HG02763 (cell line): ENCODE data around the gene SLC22A1.
"Not testable (repeated sequence)": the region's sequence is repeated elsewhere in the genome, so short reads cannot be mapped to it uniquely, and the experiment has no call there.

Experiments used
- ATAC-seq: cut with Tn5 transposase; IDR thresholded peaks from one replicate; pipeline ENCODE4 v1.9.1; 2021; ENCODE audit warnings: mild to moderate bottlenecking, moderate library complexity; ENCODE audit not compliant: unreplicated experiment

Gene SLC22A1

DNA sequence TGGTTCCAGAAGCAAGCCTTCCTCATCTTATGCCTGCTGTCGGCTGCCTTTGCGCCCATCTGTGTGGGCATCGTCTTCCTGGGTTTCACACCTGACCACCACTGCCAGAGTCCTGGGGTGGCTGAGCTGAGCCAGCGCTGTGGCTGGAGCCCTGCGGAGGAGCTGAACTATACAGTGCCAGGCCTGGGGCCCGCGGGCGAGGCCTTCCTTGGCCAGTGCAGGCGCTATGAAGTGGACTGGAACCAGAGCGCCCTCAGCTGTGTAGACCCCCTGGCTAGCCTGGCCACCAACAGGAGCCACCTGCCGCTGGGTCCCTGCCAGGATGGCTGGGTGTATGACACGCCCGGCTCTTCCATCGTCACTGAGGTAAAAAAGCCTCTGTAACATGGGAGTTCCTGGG, 366 bp downstream of the SLC22A1 start:
- ATAC-seq = no peak

DNA sequence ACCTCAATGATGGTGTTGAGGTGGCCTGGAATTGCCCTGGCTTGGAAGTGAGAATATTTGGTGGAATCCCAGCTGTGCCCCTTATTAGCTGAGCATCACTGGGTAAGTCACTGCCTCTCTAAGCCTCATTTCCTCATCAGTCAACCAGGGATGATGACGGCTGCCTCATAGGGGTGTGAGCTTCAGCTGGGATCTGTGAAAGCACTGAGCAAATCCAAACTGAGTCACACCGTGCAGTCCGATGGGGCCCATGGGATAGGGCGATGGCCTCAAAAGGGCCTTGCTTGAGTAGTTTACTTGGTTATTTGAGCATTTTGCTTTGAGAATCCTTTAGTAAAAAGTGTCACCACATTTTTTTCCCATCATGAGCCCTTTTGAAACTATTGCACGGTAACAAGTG, 1.1 kb downstream of the SLC22A1 start:
- no peak for ATAC-seq

DNA sequence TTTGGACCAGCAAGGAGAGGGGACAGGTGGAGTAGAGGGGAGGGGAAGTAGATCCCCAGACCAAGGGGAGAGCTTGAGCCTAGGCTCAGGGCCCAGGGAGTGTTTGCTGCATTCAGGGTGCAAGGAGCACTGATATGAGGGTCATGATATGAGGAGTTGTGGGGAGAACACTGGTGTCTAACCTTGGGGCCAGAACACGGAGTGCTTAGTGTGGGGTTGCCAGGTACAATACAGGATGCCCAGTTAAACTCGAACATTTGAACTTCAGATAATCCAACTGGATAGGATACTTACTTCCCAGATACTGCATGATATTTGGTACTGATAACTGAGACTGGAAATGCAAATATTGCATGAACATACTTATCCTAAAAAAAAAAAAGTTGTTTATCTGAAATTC, 2.4 kb downstream of the SLC22A1 start:
- no peak for ATAC-seq

DNA sequence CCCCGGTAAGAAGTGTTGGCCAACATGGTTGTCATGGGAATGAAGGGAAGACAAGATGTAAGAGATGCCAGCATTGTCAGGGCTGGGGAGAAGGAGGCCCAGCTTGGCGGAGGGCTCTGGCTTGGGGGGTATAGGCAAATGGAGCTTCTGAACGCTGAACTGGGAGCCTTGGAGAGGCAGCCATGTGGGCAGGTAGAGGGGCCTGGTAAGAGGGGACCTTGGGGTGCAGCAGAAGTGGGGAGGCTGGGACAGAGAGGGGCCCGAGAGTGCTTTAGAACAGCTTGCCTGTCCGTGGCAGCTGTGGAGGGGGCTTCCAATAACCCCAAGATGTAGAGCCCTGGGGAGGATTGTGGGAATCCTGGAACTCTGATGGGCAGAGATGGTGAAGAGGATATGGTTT, 3.0 kb downstream of the SLC22A1 start:
- ATAC-seq = no peak

DNA sequence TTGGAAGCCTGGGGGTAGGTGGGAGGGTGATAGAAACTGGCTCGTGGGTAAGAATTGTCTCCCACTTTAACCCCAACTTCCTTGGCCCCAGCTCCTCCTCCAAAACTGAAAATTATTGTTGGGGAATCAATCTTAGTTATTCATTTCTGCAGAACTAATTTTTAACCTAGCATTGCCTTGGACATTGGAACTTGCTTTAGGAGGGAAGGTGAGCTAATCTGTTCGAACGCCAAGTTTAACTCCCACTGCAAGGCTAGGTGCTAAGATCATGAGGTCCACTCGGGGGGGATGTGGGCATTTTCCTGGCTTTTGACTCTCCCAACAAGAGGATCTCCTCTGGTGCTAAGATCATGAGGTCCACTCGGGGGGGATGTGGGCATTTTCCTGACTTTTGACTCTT, 3.5 kb downstream of the SLC22A1 start:
- not testable (repeated sequence) for ATAC-seq

DNA sequence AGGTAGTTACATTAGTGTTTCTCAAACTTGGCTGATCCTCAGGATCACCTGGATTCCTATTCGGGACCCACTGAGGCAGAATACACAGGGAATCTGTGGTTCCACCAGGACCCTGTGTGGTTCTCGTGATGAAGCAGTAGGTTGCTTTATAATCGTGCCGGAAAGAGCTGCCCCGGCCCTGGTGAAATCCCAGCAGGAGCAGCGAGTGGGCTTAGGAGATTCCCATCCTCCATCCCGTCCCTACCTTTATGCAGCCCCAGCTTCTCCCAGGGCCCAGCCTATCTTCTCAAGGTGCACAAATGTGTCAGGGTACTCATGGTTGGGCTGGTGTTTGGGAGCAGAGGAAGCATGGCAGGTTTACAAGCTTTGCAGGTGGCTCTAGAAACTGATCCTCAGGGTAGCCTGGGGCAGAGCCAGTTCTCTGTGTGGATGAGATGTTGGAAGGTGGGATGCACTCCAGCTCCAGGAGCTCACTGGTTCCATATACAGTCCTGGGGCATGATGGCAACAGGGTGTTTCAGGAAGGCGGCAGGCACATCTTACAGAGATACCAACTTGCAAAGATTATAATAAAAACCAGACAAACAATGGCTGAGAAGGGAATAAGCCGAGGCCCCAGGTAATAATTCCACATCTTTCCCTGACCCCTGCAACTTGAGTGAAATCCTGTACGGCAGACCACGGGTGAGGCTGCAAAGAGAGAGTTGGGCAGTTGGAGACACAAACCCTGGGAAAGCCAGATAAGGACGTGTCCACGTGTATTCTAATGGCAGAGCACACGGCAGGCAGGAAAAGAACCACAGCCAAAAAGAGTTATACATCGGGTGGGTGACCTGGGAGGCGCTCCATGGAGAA, 5.9 kb downstream of the SLC22A1 start:
- ATAC-seq = no peak

DNA sequence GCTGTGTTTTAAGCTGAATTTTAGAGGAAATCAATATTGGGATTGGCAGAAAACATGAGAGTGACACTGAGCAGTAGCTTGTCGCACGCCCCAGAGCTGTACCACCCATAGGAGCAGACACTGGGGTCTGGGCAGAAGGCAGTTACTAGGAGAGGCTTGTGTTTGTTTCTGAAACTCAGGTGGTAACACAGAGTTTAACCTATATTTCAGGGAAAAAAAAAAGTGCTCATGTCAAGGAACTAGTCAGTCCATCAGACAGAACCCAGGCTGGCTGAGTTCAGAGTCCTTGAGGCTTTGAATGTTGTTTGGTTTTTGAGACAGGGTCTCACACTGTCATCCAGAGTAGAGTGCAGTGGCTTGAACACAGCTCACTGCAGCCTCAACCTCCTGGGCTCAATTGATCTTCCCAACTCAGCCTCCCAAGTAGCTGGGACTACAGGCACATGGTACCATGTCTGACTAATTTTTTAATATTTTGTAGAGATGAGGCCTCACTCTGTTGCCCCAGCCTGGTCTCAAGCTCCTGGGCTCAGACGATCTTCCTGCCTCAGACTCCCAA, 6.6 kb downstream of the SLC22A1 start:
- ATAC-seq = no peak

DNA sequence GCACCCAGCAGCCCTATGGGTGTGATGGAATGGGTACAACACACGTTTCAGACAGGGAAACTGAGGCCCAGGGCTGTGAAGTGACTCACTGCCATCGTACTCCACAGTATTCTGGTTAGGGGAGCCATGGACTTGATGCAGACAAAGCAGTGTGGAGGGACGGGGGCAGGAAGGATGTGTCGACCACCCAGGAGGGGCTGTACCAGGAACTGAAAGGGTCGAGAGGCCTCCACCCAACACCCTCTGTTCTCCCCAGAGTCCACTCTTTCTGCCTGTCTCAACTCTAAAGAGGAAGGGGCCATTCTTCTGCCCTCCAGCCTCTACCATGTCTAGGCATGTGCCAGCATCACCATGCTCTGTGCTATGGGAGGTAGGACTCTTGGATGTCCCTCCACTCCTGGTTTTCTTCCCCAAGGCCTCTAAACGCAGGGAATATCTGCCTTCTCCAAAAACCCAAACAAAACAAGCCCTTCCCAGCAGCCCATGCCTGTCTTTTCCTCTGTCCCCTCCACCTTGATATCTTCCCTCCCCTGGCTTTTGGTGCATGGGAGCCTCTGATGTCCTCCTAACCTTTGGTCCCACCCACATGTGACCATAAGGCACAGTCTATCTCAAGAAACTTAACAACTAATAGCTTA, 7.4 kb downstream of the SLC22A1 start:
- no peak for ATAC-seq

DNA sequence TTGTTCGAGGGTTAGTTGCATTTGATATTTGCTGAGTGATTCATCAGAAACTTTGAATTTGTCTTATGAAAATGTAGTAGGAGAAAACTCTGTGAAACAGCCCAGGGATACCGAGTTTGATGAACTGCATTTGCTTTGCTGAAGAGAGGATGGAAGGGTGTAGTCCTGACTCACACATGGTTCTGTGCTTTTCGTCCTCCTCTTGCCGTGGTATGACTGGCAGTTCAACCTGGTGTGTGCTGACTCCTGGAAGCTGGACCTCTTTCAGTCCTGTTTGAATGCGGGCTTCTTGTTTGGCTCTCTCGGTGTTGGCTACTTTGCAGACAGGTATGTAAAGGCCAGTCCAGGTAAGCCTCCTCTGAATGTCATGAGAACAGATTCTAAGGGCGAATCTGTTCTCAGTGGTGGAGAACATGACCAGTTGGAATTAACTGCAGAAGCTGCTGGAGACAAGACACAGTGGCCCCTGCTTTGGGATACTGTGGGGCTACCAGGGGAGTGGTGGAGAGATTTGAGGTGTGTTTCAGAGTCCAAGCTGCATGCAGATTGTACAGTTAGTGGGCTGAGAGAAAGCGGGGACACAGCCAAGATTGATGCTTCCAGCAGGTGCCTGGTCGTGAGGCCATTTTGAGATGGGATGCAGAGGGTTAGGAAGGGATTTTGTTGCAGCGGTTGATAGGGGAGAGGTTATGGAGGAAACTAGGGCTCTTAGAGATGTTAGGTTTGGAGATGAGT, 8.4 kb downstream of the SLC22A1 start:
- no peak for ATAC-seq

DNA sequence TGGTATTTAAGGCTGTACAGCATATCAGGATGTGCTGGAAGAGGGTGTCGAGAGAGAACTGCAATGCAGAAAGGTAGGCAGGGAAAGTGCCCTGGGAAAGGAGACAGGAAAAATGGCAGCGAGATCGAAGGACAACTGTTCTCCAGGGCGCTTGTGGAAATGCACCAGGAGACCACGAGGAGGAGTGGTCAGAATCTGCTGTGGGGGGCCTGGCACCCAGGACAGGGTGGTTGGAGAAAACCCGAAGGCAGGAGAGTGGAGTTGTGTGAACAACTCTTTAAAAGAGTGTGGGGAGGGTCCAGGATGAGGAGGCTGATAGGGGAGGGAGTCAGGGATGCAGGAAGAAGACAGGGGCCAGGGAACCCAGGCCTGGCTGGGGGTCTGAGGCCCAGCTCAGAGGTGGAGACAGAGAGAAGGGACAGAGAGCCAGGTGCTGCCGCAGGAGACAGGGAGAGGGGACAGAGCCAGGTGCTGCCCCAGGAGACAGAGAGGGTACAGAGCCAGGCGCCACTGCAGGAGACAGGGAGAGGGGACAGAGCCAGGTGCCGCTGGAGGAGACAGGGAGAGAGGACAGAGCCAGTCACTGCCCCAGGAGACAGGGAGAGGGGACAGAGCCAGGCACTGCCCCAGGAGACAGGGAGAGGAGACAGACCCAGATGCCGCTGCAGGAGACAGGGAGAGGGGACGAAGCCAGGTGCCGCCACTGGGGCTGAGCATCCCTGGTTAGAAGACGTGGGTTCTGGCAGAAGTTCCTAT, 9.3 kb downstream of the SLC22A1 start:
- no peak for ATAC-seq

DNA sequence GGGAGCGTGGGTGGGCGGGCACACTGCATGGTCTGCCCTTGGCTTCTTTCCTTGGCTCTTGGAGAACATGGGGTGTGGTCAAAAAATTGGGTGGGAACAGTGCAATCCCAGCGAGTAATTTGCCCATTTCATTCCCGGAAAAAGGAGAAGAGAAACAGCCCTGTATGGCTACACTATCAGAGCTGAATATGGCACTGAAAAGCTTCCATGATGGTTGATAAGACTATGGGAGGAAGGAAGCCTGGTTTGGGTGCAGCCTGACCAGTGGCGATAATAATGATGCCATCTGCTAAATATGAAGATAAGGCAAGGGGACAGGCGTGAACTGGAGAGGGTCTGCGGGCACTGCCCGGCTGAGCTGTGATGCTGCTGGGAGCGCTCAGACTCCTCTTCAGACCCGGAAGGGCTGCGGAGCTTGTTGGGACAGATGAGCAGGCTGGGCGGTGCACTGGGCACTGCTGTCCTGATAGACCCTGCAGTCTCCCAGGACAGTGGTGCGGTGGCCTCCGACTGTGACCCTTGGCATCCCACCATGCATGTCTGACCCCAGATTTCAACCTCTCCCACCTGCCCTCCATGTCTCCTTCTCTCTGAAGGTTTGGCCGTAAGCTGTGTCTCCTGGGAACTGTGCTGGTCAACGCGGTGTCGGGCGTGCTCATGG, 10.2 kb downstream of the SLC22A1 start:
- no peak for ATAC-seq

DNA sequence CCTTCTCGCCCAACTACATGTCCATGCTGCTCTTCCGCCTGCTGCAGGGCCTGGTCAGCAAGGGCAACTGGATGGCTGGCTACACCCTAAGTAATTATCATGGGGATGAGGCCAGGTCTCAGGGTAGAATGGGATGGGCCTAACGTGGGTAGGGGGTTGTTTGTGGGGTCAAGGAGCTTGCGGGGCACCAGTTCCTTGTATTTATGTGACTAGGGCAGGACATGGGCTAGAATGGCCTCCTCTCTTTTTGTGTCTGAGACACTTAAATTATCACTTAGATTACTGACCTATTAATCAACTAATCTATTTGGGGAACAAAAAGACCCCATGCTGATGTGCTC, 10.7 kb downstream of the SLC22A1 start:
- ATAC-seq = no peak

DNA sequence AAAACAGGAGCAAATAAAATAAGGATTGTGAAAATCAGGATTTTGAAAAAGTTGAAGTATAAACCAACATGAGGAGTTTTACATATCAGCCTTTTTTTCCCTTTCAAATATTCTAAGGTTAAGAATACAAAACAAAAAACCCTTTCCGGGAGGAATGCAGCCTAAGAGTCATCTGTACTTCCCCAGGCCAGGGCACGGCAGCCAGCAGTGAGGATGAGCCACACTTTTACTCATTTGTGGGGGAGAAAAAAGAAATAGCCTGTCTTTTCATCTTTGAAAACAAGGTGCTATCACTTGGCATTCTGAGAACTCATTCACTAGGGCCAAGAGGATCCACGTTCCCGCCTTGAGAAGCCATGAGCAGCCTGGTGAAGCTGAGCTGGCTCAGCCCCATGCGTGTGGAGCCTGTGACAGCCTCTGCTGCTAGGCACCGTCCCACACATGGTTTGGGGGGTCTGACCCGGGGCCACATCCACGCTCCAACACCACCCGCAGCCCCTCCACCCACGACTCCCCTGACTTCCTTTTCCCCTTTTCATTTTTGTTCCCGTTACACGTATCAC, 11.2 kb downstream of the SLC22A1 start:
- ATAC-seq = no peak

DNA sequence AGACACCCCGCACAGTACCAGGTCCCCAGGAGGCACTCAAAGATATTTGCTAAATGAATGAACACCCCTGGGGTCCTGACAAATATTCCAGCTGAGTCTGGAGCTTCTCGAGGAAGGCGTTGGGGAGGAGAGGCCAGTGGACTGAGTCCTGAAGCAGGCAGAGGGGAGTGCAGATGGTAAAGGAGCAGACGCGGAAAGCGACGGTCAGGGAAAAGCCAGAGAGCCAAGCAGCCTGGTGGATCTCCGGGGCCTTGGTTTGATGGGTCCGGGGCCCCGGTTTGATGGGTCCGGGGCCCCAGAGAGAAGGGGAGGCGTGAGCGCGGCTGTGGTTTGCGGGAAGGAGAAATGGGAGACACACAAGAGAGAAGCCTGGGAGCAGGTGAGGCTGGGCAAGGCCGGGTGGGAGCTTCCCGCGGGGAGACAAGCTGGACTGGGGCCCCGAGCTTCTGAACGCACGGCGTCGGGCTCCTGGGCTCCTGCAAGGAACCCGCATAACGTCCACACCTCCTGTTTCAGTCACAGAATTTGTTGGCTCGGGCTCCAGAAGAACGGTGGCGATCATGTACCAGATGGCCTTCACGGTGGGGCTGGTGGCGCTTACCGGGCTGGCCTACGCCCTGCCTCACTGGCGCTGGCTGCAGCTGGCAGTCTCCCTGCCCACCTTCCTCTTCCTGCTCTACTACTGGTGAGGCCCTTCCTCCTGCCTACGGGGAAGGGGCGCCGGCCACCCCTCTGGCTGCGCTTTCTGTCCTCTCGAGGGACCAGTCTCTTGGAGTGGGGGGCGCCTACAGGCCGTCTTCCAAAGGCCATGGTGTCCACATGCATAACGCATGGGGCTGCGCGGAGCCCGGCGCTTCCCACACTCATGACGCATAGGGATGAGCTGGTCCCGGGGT, 12.1 kb downstream of the SLC22A1 start:
- ATAC-seq = no peak

DNA sequence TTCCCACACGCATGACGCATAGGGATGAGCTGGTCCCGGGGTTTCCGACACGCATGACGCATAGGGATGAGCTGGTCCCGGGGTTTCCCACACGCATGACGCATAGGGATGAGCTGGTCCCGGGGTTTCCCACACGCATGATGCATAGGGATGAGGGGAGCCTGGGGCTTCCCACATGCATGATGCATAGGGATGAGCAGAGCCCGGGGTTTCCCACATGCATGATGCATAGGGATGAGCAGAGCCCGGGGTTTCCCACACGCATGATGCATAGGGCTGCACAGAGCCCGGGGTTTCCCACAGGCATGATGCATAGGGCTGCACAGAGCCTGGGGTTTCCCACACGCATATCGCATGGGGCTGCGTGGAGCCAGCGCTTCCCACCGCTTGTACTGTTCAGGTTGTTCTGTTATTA, 12.7 kb downstream of the SLC22A1 start:
- not testable (repeated sequence) for ATAC-seq

DNA sequence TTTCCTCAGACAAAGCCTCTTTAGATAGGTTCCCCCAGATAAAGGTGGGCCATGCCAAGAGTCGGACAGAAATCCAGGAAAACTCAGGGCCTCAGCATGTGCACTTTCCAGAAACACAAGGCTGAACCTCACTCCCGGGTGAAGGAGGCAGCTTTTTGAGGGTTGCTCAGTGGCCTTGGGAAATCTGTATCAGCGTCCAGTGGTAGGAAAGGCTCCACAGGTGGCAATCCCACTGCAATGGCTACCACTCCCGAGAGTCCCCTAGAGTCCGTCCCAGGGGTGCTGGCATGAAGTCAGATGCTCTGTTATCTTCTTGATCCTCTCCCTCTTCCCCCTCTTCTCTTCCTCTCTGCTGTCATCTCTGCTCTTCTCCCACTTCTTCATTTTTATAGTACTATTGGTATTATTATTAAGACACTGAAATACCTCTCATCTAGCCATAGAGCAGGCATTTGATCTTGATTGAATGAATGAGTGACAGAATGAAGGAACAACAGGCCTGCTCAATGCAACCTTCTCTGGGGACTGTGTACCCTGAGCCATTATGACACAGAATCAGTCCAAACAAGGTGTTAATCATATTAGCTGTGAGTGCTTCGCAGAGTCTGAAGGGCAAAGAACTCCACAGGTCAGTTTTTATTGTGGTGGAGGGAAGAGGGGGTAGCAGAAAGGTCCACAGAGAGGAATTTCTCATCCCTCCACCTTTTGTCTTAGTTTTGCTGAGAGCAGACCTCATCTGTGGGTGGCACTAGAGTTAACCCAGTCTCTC, 13.3 kb downstream of the SLC22A1 start:
- no peak for ATAC-seq

DNA sequence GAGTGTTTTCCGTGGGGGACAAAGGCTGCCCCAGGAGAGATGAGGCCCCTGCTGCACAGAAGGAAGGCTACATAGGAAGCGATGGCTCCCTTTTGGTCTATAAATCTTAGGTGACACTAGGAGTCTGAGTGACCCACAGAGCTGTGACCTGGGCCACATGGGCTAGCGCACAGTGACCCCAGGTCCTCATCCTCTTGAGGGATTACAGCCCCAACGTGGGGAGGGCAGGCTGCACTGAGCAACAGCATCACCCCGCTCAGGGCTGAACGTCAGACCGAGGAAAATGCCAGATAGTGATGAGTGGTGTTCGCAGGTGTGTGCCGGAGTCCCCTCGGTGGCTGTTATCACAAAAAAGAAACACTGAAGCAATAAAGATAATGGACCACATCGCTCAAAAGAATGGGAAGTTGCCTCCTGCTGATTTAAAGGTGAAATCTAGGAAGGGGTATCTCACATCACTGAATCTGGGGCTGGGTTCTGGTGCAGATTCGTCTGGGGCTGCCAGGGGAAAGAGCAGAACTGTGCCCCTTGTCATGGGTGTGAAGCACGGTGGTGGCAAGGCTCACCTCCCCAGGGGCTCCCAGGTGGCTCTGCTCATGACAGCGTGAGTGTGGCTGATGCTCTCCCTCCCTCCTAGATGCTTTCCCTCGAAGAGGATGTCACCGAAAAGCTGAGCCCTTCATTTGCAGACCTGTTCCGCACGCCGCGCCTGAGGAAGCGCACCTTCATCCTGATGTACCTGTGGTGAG, 14.5 kb downstream of the SLC22A1 start:
- no peak for ATAC-seq
